ENCODE data around the gene IKZF2. TPM values are rescaled to one million over a fixed set of nuclear protein-coding genes. Genes with fewer than 3 reads are reported as not detected.

Gene IKZF2
- total and polyA plus RNA-seq, 10 of the 15 experiments (the other 5 are each of a cell fraction or from before 2014, with no cell fraction given), result 15.2 to 266 (median 87.2) TPM

- TF ChIP-seq ZBTB11 (CRISPR knock-in tag; IDR thresholded peaks at IDR 0.05) (no peak), RAD21 (IDR thresholded peaks at IDR 0.05; ENCODE audit: insufficient read depth, low read depth, low read length) (no peak), REST (IDR thresholded peaks at IDR 0.05; ENCODE audit: low read depth, low read length) (no peak), JUNB (IDR thresholded peaks at IDR 0.05) (no peak), DPF2 (IDR thresholded peaks at IDR 0.05) (peak; percentile 50; the same call in 1 of the 2 replicates), EZH2 (IDR thresholded peaks at IDR 0.05; ENCODE audit: borderline replicate concordance, control insufficient read depth, low read depth, low read length) (no peak), MTA3 (IDR thresholded peaks at IDR 0.05; ENCODE audit: borderline replicate concordance, low read length) (no peak; the same call in 1 of the 2 replicates), MLLT1 (IDR thresholded peaks at IDR 0.05) (no peak), ZZZ3 (IDR thresholded peaks at IDR 0.05; ENCODE audit: control insufficient read depth, insufficient read length, low read depth) (no peak), ZBTB4 (CRISPR knock-in tag; IDR thresholded peaks at IDR 0.05) (no peak), ATF7 (IDR thresholded peaks at IDR 0.05; ENCODE audit: low read depth) (peak; percentile 59; the same call in 1 of the 2 replicates), TCF7 (IDR thresholded peaks at IDR 0.05; ENCODE audit: borderline replicate concordance) (no peak), ESRRA (IDR thresholded peaks at IDR 0.05; ENCODE audit: low read length) (no peak), RFX5 (IDR thresholded peaks at IDR 0.05; ENCODE audit: low read depth, low read length) (no peak), SPI1 (IDR thresholded peaks at IDR 0.05; ENCODE audit: borderline replicate concordance, insufficient read depth, low read depth, low read length) (peak; percentile 93), YBX1 (IDR thresholded peaks at IDR 0.05) (no peak), CEBPB (IDR thresholded peaks at IDR 0.05; ENCODE audit: borderline replicate concordance in 1 of 2, low read depth in 2 of 2, low read length in 2 of 2) (no peak), IRF5 (IDR thresholded peaks at IDR 0.05; ENCODE audit: borderline replicate concordance) (no peak)
Observed at GRCh38 chr2:213022987-213023386, 128.4 kb downstream of the IKZF2 start (continued).

Measured in GM12878 (cell line).